HEK293 (cell line): Measurements from ENCODE around the gene ST8SIA5.

Experiments used
- CTCF ChIA-PET: fragments of 350-600 bp; formaldehyde crosslinking; extraction: SDS; loops from one replicate; lab custom pipeline; 2021; ENCODE audit warnings: antibody characterized with exemption; lab: Yijun Ruan, JAX
- POLR2A ChIA-PET: fragments of 300-600 bp; formaldehyde crosslinking; extraction: SDS; loops from one replicate; lab custom pipeline; 2020; ENCODE audit warnings: antibody characterized with exemption, inconsistent platforms; lab: Yijun Ruan, JAX
- H3K27ac ChIP-seq: fragments of 200-500 bp; sonication (Bioruptor generic); 2 replicates; pipeline ENCODE4 v1.5.1; 2014; ENCODE audit warnings: low read depth, low read length, control low read depth, inconsistent platforms; ENCODE audit errors: extremely low read depth
- H3K36me3 ChIP-seq, 2 experiments: fragments of 200-500 bp in 1 of 2; sonication (Bioruptor generic) in 1 of 2; 1 replicate in 1 of 2; 2 replicates in 1 of 2; pipeline ENCODE4 v1.5.1; 2014 to 2017; ENCODE audit warnings: inconsistent platforms in 2 of 2, low read length in 2 of 2; ENCODE audit not compliant: control insufficient read depth in 2 of 2, insufficient read depth in 1 of 2
- H3K4me1 ChIP-seq: fragments of 200-500 bp; sonication (Bioruptor generic); 2 replicates; pipeline ENCODE4 v1.5.1; 2014; ENCODE audit warnings: mild to moderate bottlenecking, low read length, inconsistent platforms; ENCODE audit not compliant: control insufficient read depth, insufficient read depth
- H3K4me3 ChIP-seq: 2 replicates; pipeline ENCODE4 v1.5.1; 2011; ENCODE audit warnings: low read depth, mild to moderate bottlenecking, control low read depth, low read length, moderate library complexity
- H3K9me3 ChIP-seq: fragments of 200-500 bp; sonication (Bioruptor generic); 2 replicates; pipeline ENCODE4 v1.5.1; 2014; ENCODE audit warnings: low read depth, low read length, inconsistent platforms; ENCODE audit not compliant: control insufficient read depth, insufficient read depth
- ATF2 ChIP-seq: fragments of 450-650 bp; formaldehyde crosslinking; IDR thresholded peaks from 2 replicates; pipeline ENCODE4 v1.5.1; 2016; ENCODE audit warnings: missing biosample characterization, missing genetic modification characterization, low read depth
- CTCF ChIP-seq: fragments of 450-650 bp; formaldehyde crosslinking; IDR thresholded peaks from 2 replicates; pipeline ENCODE4 v1.5.1; 2016; ENCODE audit warnings: missing biosample characterization, missing genetic modification characterization
- GLI2 ChIP-seq: fragments of 450-650 bp; formaldehyde crosslinking; IDR thresholded peaks from 2 replicates; pipeline ENCODE4; 2017; ENCODE audit warnings: missing biosample characterization, missing genetic modification characterization, low read depth, borderline replicate concordance
- IKZF3 ChIP-seq: fragments of 450-650 bp; IDR thresholded peaks from 2 replicates; pipeline ENCODE4 v1.5.0; 2018; ENCODE audit warnings: missing biosample characterization, mild to moderate bottlenecking, missing genetic modification characterization, moderate library complexity
- KLF10 ChIP-seq: fragments of 450-650 bp; IDR thresholded peaks from 2 replicates; pipeline ENCODE4 v1.5.1; 2018; ENCODE audit warnings: missing biosample characterization, mild to moderate bottlenecking, missing genetic modification characterization
- OVOL3 ChIP-seq: fragments of 450-650 bp; formaldehyde crosslinking; IDR thresholded peaks from 2 replicates; pipeline ENCODE4 v1.5.1; 2016; ENCODE audit warnings: missing biosample characterization, missing genetic modification characterization
- SP2 ChIP-seq: fragments of 450-650 bp; formaldehyde crosslinking; IDR thresholded peaks from 2 replicates; pipeline ENCODE4 v1.5.1; 2016; ENCODE audit warnings: missing biosample characterization, missing genetic modification characterization
- ZNF10 ChIP-seq: fragments of 450-650 bp; formaldehyde crosslinking; IDR thresholded peaks from 2 replicates; pipeline ENCODE4 v1.5.1; 2017; ENCODE audit warnings: missing biosample characterization, missing genetic modification characterization
- ZNF223 ChIP-seq: fragments of 450-650 bp; formaldehyde crosslinking; IDR thresholded peaks from 2 replicates; pipeline ENCODE4 v1.5.1; 2016; ENCODE audit warnings: missing biosample characterization, missing genetic modification characterization
- ZNF239 ChIP-seq: fragments of 450-650 bp; formaldehyde crosslinking; IDR thresholded peaks from 2 replicates; pipeline ENCODE4 v1.5.1; 2016; ENCODE audit warnings: missing biosample characterization, missing genetic modification characterization
- ZNF266 ChIP-seq: fragments of 450-650 bp; formaldehyde crosslinking; IDR thresholded peaks from 2 replicates; pipeline ENCODE4 v1.5.1; 2016; ENCODE audit warnings: missing biosample characterization, missing genetic modification characterization, low read depth
- ZNF335 ChIP-seq: fragments of 450-650 bp; formaldehyde crosslinking; conservative IDR thresholded peaks from 2 replicates; pipeline ENCODE4 v1.5.1; 2016; ENCODE audit warnings: missing biosample characterization, missing genetic modification characterization
- ZNF37A ChIP-seq: fragments of 450-650 bp; IDR thresholded peaks from 2 replicates; pipeline ENCODE4 v1.5.1; 2018; ENCODE audit warnings: missing biosample characterization, missing genetic modification characterization
- ZNF473 ChIP-seq: fragments of 450-650 bp; formaldehyde crosslinking; IDR thresholded peaks from 2 replicates; pipeline ENCODE4 v1.5.1; 2017; ENCODE audit warnings: missing biosample characterization, missing genetic modification characterization
- ZNF558 ChIP-seq: fragments of 450-650 bp; formaldehyde crosslinking; IDR thresholded peaks from 2 replicates; pipeline ENCODE4 v1.5.1; 2016; ENCODE audit warnings: missing biosample characterization, missing genetic modification characterization
- ZNF677 ChIP-seq: fragments of 450-650 bp; IDR thresholded peaks from 2 replicates; pipeline ENCODE4 v1.5.0; 2018; ENCODE audit warnings: missing biosample characterization, mild to moderate bottlenecking, missing genetic modification characterization, moderate library complexity
- ZNF704 ChIP-seq: fragments of 450-650 bp; formaldehyde crosslinking; IDR thresholded peaks from 2 replicates; pipeline ENCODE4 v1.5.1; 2016; ENCODE audit warnings: missing biosample characterization, missing genetic modification characterization
- ZNF747 ChIP-seq: fragments of 450-650 bp; formaldehyde crosslinking; IDR thresholded peaks from 2 replicates; pipeline ENCODE4 v1.5.1; 2016; ENCODE audit warnings: missing biosample characterization, missing genetic modification characterization
- ZNF830 ChIP-seq: fragments of 450-650 bp; IDR thresholded peaks from 2 replicates; pipeline ENCODE4 v1.5.0; 2018; ENCODE audit warnings: missing biosample characterization, missing genetic modification characterization, low read depth, mild to moderate bottlenecking, moderate library complexity
- ZSCAN16 ChIP-seq: fragments of 450-650 bp; formaldehyde crosslinking; IDR thresholded peaks from 2 replicates; pipeline ENCODE4 v1.5.1; 2016; ENCODE audit warnings: missing biosample characterization, missing genetic modification characterization
- TF ChIP-seq, protein P1 (sequence below): fragments of 450-650 bp; formaldehyde crosslinking; IDR thresholded peaks from 2 replicates; pipeline ENCODE4 v1.5.1; 2017; ENCODE audit warnings: missing biosample characterization, missing genetic modification characterization
- TF ChIP-seq, protein P2 (sequence below): fragments of 450-650 bp; formaldehyde crosslinking; IDR thresholded peaks from 2 replicates; pipeline ENCODE4 v1.5.1; 2016; ENCODE audit warnings: missing biosample characterization, missing genetic modification characterization

The ST8SIA5 gene

GRCh38 chr18:46646468-46646867, 110.4 kb downstream of the ST8SIA5 start:
- ChIA-PET CTCF (interaction anchor here (0.7 to 4.1 kb wide), 2 partner anchors 12 to 23 kb away, joined by 4 to 27 read pairs; no protein-coding TSS in a partner anchor), POLR2A (no interaction called here)
- H3K27ac ChIP-seq: no peak overlapping the region

DNA sequence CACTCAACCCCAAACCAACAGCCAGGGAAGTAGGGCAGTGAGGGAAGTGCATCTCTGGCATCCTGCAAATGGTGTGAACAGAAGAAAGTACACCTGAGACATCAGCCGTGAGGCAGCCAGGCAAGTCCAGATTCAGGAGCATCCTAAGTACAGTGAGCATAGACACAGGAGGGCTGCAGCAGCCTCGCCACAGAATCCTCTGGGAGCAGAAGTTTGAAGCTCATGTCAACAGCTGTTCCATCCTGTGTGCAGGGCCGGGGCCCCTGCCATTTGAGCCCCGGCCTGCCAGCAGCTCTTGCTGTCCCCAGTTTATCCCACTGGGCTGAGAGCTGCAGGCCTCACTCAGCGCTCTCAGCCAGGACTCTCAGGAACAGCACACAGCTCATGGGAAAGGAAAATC, 114.3 kb downstream of the ST8SIA5 start:
- TF ChIP-seq ZNF10 (tag by site-specific recombination) (no peak), ZNF37A (no peak), ZNF830 (tag by site-specific recombination) (no peak), CTCF (tag by site-specific recombination) (no peak), ZSCAN16 (tag by site-specific recombination) (no peak), ZNF747 (tag by site-specific recombination) (no peak), ZNF558 (tag by site-specific recombination) (no peak), GLI2 (no peak), ZNF335 (tag by site-specific recombination) (no peak), ZNF473 (no peak), KLF10 (tag by site-specific recombination) (no peak), SP2 (tag by site-specific recombination) (no peak), ZNF677 (tag by site-specific recombination) (no peak), ZNF239 (tag by site-specific recombination) (no peak), ZNF704 (no peak)
- TF ChIP-seq, protein P1, sequence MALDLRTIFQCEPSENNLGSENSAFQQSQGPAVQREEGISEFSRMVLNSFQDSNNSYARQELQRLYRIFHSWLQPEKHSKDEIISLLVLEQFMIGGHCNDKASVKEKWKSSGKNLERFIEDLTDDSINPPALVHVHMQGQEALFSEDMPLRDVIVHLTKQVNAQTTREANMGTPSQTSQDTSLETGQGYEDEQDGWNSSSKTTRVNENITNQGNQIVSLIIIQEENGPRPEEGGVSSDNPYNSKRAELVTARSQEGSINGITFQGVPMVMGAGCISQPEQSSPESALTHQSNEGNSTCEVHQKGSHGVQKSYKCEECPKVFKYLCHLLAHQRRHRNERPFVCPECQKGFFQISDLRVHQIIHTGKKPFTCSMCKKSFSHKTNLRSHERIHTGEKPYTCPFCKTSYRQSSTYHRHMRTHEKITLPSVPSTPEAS: no peak
- TF ChIP-seq, protein P2, sequence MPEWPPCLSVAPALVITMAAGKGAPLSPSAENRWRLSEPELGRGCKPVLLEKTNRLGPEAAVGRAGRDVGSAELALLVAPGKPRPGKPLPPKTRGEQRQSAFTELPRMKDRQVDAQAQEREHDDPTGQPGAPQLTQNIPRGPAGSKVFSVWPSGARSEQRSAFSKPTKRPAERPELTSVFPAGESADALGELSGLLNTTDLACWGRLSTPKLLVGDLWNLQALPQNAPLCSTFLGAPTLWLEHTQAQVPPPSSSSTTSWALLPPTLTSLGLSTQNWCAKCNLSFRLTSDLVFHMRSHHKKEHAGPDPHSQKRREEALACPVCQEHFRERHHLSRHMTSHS (tag by site-specific recombination): no peak
- POLR2A ChIA-PET: no interaction called here
- CTCF ChIA-PET: interaction anchor here (0.6 to 3.4 kb wide), 5 partner anchors 16 to 516 kb away, joined by 3 to 19 read pairs (median 3); partner anchors contain the start of gene LOXHD1
- H3K4me1 ChIP-seq: no peaks in the 10 kb centered on the region
- no peak overlapping the region for H3K27ac ChIP-seq
- H3K9me3 ChIP-seq: no peaks in the 10 kb centered on the region
- H3K36me3 ChIP-seq: no peaks in the 10 kb centered on the region
- H3K4me3 ChIP-seq: no peak overlapping the region

More at GRCh38 chr18:46646468-46646867, 110.4 kb downstream of the ST8SIA5 start:
- TF ChIP-seq ZNF266 (tag by site-specific recombination) (no peak), OVOL3 (tag by site-specific recombination) (no peak), ZNF223 (tag by site-specific recombination) (no peak), IKZF3 (tag by site-specific recombination) (no peak), ATF2 (no peak)
- Histone ChIP-seq H3K4me3 (no peak overlapping the region), H3K4me1 (no peaks in the 10 kb centered on the region), H3K9me3 (no peaks in the 10 kb centered on the region), H3K36me3 (no peaks in the 10 kb centered on the region)
